HG02798 (cell line): ENCODE data around the gene STK17B.
A peak's percentile ranks its signal among the peaks of the same experiment; 100 is the strongest.
"Not testable (repeated sequence)": the region's sequence is repeated elsewhere in the genome, so short reads cannot be mapped to it uniquely, and the experiment has no call there.

ENCODE experiments used
- ATAC-seq: cut with Tn5 transposase; IDR thresholded peaks from one replicate; pipeline ENCODE4 v1.9.1; 2021; ENCODE audit warnings: mild to moderate bottlenecking; ENCODE audit not compliant: unreplicated experiment, poor library complexity

The STK17B gene

DNA sequence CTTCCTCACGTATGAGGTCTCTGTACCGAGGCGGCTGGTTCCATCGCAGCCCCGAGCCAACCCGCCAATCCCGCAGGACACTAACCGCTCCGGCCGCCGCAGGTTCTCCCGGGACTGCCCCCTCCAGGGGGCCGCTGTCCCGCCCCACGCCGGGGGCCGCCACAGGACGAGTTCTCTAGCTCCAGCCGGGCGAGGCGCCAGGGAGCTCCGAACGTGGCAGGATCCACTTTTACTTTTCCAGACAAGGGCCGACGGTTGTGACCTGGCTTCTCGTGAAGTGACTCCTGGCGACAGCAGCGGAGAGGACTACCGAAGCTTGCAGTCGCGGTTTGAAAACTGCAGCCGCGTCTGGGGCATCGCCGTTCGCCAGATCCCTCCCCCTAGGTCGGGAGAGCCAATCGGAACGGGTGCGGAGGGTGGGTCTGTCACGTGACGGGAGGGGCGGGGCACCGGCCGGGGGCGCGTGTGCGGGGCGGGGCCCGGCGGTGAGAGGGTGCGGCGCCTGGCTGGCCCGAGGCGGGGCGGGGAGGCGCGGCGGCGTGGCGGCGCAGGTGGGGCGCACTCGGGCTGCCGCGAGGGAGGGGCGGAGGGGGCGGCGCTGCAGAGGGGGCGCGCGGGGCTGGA, at the start of gene STK17B:
STK17B (minus strand) TSS at position 331 of the 624 bp plus-strand sequence. CDS start 8,195 bp downstream, outside the sequence.
- ATAC-seq = peak; percentile 59

DNA sequence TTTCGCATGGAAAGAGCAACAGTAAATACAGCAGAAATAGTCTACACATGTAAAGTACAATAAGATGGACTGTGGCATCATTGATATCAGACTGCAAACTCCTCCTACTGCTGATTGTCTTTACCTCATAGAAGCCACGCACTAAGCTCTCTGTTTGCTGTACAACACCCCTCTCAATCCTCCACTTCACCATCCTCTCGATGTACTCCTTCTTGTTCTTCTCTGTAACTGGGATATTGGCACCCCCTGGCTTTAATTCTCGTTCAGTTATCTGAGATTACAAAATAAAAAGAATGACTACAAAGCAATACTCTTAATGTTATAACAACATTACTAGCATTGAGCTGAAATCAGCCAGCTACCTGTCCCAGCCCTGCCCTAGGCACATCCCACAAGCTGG, 49.3 kb upstream of the STK17B start:
- ATAC-seq = no peak

DNA sequence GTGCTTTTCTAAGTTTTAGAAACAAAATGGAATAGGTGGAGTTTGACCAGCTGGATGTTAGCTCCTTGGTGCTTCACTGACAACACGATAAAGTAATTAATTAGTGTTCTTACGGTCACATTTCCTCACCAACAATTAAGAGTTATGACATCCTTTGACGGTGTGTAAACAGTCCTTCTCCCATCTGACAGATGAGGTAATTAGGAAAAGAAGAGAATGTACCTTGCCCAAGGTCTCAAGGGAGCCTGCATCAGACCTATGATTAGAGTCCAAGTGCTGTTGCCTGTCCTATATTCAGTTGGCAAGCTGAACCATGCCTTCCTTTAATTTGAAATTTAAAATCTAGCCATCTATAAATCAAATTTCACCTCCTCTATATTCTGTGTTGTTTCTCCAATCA, 48.3 kb upstream of the STK17B start:
- no peak for ATAC-seq

DNA sequence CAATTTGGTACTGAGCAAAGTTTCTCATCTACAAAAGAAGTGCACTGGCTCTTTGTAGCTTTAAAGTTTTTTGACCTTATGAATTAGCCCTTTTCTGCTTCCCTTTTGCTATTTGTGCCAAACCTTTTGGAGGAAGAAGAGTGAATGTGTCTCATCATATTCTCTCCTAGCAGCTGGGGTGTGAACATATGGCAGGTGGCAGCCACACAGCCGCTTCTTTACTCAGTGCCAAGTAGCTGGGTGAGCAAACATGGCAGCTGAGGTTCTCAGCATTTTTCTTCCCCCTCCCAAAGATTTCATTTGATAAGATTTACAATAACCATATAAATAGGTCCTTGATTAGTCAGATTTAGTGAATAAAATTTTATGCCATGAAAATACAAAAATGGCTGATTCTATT, 46.7 kb upstream of the STK17B start:
- ATAC-seq = no peak

DNA sequence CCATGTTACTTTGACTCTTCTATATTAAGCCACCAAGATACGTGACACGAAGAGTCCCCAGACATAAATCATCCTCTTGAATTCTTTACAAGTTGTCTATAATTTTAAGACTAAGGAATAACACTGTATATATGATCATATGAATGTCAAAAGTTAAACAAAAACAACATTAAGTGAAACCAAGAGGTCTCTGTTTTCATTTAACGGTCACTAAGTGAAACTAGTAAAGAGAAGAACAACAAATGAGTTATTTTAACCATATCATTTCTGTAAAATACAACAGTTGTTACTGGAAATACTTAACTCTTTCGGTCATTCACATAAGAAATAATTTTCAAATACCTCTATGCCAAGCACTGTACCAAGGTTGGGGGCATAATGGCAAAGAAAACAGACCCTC, 45.7 kb upstream of the STK17B start:
- peak; percentile 49 for ATAC-seq

DNA sequence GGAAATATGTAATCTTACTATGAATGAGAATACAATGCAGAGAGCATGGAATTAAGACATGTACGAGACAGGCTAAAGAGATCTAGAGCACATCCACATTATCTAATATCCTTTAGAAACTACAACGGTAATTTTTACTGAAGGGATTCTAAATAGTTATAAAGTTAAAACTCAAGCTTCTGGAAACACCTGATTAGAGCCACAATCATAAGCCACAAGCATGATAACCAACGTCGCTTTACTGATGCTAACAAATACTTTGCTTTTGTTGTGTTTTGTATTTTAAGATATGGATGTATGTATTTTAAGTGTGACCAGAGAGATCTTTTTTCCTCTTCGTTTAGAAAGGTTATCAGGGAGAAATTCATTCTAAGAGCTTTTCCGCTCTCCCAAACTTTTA, 44.0 kb upstream of the STK17B start:
- ATAC-seq = no peak

DNA sequence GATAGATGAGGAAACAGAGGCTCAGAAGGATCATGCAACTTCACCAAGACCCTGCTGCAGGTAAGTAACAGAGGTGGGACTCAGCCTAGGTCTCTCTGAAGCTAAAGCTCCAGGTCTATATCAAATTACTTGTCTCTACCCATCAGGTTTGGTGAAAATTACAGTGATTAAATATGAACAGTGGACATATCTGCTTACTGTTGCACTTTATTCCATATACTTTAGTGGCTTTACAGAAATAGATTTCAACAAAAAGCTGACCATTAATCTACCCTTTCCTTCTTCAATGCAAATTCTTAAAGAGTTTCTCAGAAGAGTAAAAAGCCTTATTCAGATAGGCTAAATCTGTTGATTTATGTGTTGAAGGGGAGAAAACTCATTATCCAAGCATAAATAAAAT, 42.8 kb upstream of the STK17B start:
- no peak for ATAC-seq

DNA sequence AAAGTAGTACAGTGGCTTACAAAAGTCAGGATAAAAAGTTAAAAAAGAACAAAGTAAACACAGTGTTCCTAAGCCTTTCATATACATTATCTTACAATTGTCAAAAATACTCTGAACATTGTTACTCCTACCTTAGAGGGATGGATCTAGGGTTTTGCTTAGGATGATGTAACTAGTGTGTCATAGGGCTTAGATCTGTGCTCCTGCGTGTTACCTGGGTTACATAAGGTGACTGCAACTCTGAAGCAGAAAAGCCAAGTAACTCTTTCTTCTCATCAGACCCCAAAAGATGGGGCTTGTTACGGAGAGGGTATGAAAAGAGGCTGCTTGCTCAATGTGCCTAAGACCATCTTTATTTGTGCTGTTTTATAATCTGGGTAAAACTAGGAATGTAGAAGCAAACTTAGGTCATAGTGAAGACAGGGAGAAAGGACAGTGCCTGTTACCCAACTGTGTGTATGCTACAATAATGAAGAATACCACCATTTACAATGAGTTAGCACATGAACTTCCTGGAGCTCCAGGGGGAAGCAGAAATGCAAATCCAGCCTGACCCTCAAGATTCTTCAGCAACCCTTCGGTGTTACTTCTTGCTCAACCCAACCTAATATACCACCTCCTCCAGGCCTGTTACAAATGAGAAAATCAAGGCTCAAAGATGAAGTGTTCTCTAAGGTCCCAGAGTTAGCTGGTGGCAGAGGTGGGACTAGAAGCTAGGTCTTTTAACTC, 42.0 kb upstream of the STK17B start:
- no peak for ATAC-seq

DNA sequence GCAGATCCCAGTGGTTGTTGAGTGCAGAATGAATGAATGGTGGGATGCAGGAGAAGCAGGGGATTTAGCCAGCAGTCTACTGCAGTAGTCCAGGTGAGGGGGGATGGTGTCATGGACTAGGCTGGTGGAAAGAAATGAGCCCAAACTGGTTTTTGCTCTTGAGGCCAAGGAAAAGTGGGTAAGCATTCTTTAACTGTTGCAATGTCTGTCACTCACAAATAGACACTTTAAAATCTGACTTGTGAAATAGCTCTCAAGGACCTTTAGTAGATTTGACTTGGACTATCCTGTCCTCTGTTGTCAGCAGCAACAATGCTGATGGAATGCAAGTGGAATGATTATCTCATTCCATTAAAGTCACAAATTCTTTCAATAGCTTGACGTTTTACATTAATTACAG, 37.5 kb upstream of the STK17B start:
- ATAC-seq = no peak

DNA sequence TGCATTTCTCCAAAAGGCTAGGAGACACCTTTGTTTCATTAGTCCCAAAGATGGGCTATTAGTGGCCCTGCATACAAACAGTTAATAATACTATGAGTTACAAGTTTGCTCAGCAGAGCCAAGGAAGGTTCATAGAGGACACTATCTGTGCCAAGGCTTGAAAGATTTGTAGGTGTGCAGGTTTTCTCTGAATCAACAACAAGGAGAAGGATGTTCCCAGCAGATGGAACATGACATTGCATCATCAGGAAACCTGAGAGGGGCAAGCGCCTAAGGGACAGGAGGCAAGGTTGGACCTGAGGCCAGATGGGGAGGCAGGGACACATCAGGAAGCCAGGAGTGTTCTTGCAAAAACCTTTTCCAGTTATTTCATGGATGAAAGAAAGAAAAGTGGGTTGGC, 35.4 kb upstream of the STK17B start:
- no peak for ATAC-seq

DNA sequence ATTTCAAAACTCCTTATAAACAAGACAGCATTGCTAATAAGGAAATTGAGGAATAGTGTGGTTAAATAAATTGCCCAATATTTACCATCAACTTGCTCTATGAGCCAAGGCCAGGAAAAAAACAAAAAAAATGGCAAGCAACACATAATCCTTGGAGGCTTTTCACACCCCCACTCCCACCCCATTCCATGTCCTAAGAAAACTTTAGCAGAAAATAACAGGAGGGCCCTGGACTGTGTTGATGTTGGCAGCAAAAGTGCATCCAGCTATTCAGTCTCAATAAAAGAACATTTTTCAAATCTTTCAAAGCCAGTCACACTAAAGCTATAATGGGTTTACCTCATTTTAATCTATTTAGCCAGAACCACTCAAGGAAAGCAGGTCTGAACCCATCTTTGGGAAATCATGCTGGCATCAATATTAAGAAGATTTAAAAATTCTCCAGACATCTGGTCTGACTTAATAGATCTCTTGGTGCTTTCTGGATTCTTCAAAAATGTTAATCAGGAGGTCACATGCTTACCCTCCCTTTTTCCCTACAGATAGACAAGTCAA, 34.6 kb upstream of the STK17B start:
- no peak for ATAC-seq

DNA sequence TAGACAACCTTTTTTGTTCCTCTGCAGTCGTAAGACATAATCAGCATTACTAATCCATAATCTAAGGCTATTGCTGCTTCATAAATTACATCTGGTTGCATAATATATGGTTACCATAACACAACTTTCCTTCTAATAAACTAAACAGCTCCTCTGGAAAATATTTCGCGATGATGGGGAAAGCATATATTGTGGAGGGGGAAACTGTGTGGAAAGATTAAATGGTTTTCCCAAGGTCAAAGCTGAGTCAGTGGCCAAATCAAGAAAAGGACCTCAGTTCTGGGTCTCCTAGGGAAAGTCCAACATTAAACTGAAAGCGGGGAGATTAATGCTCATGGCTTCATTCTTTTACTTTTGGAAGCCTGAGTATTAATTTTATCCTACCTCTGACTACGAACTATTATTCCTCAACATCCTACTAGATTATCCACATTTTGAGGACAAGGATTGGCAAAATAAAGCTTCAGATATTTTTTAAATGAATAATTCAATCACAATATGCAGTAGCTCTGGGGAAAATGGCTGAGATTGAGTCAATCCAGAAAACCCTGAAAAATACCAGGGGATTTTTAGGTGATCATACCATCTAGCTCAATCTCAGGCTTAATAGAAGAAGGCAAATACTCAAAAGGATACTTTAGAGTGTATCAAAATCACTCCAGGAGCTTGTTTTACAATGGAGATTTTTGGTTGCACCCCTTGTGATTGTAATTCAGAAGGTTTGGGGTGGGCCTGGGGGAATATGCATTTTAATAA, 33.8 kb upstream of the STK17B start:
- ATAC-seq = no peak

DNA sequence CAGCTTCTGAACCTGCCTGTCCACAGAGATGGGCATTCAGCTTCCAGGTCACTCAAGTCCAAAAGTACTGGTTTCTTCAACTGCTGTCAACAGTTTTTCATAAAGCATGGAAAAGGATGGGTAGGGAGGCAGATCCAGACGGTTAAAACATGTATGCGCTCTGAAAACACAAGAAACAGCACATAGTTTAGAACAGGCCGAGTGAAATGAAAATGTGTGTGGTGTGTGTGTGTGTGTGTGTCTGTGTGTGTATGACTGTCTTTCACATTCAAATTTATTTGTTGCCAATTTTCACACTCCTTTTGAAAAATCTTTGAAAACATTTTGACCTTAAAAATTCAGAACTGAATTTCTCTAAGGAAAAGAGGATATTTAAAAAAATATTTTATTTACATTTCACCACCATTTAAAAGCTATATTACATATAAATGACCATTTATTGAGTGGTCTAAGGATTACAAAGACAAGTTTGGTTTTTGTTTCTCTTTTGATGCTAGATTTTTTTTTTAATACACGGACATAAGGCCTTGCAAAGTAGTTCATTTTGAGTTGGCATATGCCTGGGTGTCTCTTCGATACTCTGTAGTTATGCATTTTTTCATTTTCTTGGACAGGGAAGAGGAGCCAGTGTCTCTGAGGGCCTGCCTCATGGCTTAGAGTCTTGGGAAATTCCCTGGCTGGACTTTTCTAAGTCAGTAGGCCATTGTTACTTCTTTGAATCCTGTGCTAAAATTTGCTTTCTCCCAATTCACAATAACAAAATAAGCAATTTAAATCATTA, 30.0 kb upstream of the STK17B start:
- no peak for ATAC-seq

DNA sequence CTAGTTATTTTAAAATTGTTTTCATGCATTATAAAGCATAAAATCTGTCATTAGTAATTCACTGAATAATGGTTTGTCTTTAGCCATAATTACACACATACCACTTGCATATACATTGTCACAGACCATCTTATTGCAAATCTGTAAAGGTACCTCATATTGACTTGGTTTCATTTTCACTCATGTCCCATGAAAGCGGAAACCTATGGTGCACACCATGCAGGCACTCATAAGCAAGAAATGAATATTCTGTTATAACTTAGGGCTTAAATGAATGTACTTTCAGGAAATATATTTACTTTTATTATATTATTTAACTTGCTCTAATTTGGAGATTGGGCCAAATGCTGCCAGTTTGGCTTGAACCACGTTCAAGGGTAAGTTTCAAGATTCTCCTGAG, 29.2 kb upstream of the STK17B start:
- peak; percentile 98 for ATAC-seq

DNA sequence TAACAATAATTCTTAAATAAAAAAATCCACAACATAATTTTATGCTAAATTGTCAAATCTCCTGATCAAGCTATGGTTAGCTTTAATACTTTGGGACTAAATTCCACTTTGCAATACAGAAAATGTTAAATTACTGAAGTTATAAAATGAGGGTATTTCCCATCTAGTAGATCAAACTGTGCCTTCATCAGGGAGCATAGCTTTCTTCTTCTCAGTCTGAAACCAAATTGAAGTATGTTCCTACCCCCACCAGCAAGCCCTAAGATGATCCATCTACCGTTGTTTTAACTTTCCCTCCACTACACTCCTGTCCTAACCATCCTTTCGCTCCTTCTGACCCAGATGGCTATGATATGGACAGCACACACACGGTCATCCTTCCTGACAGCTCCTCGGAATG, 24.4 kb upstream of the STK17B start:
- ATAC-seq = no peak

DNA sequence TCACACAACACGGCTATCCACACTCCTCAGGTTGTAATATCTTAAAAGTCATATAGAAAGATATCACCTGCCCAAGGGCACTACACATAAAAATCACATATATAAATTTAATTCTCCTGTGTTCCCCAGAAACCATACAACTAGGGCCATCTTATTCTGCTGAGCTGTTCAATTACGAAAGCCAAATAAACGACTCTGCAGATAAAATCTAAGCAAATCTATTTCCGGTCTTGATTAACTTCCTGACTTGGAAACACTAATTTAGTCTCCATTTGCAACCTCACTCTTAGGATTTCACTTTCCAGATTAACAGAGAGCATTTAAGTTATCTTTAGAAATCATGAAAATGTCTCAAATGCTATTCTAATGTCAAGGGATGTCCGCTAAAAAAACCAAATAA, 23.9 kb upstream of the STK17B start:
- ATAC-seq = no peak

DNA sequence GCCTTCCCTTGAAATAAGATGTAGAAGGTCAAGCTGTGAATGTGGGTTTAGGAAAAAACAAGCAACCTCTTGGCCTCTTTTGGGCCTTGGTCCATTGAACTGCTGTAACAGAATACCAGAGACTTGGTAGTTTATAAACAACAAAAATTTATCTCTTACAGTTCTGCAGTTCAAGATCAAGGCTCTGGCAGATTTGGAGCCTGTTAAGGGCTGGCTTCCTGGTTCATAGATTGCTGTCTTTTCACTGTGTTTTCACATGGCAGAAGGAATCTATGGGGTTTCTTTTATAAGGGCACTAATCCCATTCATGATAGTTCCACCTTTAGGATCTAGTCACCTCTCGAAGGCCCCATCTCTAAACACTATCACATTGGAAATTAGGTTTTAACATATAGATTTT, 20.2 kb upstream of the STK17B start:
- ATAC-seq = no peak

DNA sequence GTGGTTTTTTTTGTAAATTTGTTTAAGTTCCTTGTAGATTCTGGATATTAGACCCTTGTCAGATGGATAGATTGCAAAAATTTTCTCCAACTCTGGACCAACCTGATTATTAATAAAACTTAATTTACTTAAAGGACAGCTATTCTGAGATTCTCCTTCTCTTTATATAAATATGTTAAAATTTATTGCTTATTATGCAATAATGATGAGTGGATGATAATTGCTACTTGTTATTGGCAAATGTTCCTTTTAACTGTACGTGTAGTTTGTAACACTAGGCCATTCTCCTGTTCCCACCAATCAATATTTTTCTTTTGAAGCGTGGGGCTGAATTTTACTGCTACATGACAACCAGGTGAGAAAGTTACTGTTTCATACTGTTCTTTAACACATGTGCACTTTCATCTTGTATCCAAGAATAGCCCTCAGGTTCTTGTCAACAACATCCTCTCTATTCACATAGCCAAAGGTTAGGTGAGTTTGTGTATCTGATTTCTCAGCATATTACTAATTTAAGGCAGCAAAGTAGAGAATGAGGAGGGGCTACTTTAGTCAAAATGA, 16.6 kb upstream of the STK17B start:
- peak; percentile 53 for ATAC-seq

DNA sequence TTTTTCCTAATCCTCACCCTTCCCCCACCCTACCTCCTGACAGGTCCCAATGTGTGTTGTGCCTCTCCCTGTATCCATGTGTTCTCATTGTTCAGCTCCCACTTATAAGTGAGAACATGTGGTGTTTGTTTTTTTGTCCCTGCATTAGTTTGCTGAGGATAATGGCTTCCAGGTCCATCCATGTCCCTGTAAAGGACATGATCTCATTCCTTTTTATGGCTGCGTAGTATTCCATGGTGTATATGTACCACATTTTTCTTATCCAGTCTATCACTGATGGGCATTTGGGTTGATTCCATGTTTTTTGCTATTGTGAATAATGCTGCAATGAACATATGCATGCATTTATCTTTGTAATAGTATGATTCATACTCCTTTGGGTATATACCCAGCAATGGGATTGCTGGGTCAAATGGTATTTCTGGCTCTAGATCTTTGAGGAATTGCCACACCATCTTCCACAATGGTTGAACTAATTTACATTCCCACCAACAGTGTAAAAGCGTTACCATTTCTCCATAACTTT, 15.9 kb upstream of the STK17B start:
- ATAC-seq = not testable (repeated sequence)
